Hepatocyte (in vitro differentiated cells): Measurements from ENCODE around the gene PTPRK.

ENCODE experiments used
- CTCF ChIP-seq: fragments of 200-600 bp; sonication (generic); IDR thresholded peaks from 2 replicates; pipeline ENCODE4 v1.5.1; 2016; ENCODE audit warnings: antibody characterized with exemption, mild to moderate bottlenecking; ENCODE audit not compliant: poor library complexity
- EZH2 ChIP-seq: fragments of 200-600 bp; sonication (generic); IDR thresholded peaks from 2 replicates; pipeline ENCODE4 v1.6.1; 2016; ENCODE audit warnings: antibody characterized with exemption, mild to moderate bottlenecking, borderline replicate concordance
- EZH2phosphoT487 ChIP-seq: fragments of 200-600 bp; sonication (generic); IDR thresholded peaks from one replicate; pipeline ENCODE4 v1.6.1; 2018; ENCODE audit warnings: antibody characterized with exemption, mild to moderate bottlenecking, low read depth, moderate library complexity; ENCODE audit not compliant: unreplicated experiment, severe bottlenecking

GRCh38 chr6:127990074-127990473 is 530.3 kb downstream of the PTPRK start:
- TF ChIP-seq EZH2 (no peak), CTCF (no peak), EZH2phosphoT487 (no peak)
